GM18511 (cell line): Measurements from ENCODE around the gene VPS45.

ENCODE experiments used
- ATAC-seq: cut with Tn5 transposase; IDR thresholded peaks from one replicate; pipeline ENCODE4 v1.9.1; 2021; ENCODE audit warnings: mild to moderate bottlenecking, moderate library complexity; ENCODE audit not compliant: unreplicated experiment

The VPS45 gene

DNA sequence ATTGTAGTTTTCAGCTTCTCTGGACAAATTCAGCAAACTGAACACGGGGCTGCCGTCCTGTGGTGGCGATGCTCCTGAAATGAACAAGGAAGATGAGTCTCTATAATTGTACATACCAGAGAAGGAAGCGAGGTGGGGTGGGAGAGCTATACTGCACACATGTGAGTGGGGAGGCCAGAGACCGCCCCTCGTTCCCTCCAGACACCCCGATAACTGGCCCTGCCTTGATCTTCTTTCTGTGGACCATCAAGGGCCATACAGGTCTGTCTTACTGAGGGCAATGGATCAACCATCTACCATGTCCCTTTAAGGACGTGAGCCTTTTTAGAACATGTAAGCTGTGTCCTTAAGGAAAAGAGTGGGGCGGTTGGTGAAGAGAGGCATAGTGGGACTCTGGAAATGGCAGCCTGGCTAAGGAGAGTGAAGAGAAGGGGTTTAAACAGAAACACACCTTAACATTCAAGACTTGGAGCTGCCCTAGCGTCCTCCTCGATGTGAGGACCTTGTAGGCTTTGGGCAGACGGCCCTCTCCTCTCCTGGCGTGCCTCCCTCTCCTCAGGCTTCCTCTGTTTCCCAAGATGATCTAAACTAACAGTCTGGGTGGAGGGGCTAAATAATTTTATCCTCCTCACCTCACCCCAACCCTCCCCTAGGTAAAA is 88.0 kb downstream of the VPS45 start:
- ATAC-seq: no peak

DNA sequence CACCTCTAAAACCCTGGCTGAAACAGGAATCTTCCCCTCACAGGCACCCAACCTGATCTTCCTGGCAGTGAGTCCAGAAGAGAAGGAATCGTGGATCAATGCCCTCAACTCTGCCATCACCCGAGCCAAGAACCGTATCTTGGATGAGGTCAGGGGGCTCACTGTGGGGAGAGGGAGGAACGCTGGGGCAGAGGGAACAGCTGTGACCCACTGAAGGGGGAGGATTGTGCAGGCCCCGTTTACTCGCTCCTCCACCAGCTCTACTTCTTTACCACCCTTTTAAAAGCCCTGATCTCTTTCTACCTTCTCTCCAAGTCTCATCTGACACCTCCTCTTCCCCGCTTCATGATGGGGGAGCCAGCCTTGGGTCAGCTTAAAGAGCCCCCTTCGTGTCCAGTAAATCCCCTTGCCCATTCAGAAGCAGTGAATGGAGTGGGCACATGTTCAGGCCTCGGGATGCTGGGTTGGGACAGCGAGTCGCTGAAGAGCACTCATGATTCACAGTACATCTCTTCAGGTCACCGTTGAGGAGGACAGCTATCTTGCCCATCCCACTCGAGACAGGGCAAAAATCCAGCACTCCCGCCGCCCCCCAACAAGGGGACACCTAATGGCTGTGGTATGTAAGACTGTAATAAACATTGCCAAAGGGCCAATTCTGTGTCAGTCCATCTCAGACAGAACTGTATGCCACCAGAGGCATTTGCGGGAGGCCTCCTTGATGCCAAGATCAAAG is 89.5 kb downstream of the VPS45 start:
- no peak for ATAC-seq

DNA sequence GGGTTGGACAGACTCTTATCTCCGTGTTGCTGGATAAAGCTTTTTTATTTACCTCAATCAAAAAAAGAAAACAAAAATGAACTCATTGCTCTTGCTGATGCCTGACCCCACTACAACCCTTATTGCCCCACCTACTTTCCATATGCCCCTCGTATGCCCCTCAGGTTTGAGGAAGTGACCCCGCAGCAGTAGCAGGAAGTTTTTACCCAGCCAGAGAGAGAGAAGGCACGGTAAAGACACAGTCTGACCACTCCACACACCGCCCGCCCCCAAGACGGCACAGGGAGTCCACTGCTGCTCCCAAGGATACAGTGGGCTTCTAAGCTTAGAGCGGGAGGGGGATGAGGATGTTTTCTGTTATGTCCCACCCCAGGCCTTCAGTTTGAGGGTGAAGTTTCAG is 92.0 kb downstream of the VPS45 start:
- ATAC-seq: no peak

DNA sequence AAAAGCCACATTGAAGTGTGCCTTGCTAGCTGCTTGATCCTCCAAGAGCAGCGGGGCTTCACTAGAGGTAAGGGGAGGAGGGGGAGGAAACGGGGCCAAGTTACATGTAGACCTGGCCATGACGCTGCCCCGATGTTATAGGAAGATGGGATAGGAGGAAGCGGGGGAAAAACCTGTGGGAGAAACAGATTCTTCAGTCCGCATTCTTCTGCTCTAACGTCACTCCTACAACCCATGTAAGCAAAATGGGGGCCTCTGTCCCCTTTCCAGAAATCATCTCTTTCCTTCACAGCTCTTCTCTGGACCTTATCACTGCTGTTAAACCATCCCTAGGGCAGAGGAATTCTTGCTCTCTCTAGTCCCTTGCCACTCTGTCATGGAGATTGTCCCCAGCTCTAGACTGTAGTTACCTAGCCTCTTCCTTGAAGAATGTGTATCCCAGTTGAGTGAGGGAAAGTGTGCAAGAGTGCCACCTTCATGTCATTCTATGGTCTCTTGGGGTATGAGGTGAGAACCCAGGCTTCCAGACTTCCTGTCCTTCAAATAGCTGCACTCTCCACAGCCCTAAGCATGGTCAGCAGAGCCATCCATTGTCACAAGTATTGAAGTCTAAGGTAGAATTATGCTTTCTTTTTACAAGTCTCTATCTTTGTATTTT is 93.5 kb downstream of the VPS45 start:
- ATAC-seq: no peak

DNA sequence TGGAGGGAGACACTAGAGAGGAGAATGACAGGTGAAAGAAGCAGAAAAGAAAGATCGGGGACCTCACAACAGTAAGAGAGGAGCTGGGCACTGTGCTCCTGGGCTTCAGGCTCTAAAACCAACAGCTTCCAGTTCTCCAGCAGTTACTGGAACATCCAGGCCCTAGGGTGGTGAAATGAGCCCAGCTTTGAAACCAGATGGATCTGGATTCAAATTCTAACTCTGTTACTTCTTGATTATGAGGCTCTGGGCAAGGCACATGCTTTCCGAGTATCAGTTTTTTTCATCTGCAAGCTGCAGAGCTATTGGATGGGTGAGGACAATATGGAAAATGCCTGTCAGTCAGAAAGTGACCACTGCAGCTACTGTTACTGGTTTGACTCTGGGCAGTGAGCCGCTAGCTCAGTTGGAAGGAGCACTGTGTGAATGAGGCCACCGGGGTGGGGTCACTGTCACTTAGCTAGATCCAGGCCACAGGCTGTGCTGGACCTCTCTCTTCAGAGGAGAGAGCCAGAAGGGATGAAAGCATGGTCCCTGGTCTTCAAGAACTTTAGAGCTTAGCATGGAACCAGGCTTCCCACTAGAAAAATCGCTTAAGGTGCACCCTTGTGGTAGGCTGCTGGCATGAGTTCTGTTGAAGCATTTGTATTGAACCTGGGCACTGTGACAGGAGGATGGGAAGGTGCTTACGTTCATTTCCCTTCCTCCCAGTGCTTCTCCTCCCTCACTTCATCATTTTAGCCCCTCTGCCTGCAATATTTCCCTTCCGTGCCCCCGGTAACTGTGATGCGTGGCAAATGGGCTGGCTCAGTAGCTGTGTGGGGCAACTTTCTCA is 94.4 kb downstream of the VPS45 start:
- ATAC-seq: no peak

DNA sequence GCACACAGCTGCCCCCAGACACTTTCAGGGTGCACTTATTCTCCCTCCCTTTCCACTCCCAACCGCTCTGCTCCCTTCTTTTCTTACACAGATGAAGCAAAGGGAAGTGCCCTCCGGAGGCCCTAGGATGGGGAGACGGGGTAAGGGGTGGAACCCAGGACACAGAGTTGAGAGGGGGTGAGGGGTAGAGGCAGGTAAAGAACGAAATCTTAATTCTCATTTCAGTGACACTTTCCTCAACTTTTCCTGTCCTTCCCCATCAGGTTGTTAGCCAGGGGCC is 94.9 kb downstream of the VPS45 start:
- ATAC-seq: no peak

DNA sequence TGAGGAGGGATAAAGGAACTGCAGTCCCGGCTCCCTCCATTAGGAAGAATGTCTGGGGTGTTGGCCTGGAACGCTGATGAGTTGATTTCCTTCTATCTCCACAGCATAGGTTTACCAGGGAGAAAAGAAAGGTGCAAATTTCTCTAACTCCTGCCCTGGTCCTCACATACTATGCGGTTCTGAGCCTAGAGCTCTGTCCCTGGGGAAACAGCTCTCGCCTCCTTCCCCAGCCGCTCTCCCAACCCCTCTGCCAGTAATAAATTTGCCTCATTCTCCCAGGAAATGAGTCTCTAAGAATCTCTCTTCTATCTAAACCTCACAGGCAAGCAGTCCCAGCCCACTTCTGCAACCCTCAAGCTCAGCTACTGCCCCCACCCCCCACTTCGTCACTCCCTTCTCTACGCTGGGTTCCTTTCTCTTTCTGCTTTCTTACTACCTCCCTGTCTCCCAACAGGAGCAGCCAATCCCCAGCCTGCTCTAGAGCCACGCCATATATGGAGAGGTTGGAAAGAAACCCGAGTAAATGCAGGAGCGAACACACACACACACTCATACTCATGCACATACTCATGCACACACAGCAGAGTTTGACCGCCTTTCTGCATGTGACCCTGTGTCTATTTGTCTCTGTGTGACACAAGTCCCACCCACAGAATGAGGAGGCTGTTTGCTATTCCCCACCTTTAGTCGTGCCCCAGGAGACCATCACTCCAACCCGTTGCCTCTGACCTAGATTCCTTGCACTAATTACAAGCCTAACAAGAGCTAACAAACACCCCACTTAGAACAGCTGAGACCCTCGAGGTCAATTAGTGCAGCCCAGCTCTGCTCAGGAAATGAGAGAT is 95.5 kb downstream of the VPS45 start:
- peak; percentile 42 for ATAC-seq

DNA sequence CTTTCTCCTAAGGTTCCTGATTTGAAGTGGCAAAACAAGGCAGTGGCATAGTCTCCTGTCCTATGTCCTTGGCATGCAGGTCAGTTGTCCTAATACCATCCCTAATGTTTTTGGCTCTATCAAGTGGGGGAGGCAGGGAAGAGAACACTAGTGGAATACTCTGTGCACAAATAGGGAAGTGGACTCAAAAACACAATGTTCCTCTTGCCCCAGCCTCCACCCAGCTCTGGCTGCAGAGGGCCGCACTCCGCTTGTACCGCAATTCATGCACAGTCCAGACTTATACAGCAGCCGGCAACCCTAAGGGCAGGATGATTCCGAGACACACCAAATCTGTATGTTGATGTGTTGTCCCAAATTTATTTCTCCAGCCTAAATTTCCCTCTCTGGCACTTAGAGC is 96.6 kb downstream of the VPS45 start:
- no peak for ATAC-seq

DNA sequence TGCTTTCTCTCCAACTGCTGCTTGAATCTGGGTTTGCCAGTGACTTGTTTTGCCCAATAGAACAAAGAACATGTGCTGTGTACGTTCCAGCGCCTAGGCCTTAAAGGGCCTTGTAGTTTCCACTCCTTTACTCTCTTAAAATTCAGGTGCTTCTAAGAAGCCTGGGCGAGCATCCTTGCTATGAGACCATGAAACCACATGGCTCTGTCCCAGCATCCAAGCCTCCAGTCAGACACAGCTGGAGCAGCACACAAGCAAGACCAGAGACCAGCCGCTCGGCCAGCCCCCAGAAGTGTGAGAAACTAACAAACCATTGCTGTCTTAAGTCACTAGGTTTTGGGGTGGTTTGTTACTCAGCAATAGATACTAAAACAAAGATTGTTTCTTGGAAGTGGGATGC is 97.2 kb downstream of the VPS45 start:
- ATAC-seq: no peak

DNA sequence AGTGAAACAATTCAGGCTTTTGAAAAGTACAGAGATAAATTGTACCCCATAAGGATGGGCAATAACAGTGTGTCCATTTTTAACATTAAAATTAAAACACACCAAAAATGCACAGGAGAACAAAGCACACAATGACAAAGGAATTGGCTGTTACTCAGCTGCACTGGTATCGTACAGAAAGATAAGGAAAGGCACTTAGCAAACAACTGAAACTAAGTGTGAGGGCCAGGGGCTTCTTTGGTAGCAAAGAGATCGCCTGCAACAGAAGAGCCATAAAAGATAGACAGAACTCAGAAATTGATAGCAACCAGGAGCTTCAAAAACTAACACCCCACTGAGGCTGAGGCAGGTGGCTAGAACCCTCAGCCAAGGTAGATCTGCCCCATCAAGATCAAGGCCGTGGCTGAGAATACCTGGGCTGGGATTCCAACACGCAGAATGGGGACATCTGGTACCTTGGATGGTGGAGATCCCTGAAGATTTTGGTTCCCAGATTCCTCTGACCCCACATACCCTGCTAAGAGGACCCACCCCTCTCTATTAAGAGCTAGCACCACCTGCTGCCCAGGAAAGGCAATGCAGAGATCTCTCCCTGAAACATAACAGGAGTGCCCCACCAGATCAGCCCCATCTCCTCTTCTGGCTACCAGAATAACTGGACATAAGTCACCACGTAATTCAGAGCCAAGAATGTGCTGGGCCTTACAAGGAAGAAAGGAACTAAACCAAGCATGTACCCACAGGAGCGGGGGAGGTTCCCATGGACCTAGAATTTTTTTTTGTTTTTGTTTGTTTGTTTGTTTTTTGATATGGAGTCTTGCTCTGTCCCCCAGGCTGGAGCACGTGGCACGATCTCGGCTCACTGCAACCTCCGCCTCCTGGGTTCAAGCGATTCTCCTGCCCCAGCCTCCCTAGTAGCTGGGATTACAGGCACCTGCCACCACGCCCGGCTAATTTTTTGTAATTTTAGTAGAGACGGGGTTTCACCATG is 98.3 kb downstream of the VPS45 start:
- ATAC-seq: no peak

DNA sequence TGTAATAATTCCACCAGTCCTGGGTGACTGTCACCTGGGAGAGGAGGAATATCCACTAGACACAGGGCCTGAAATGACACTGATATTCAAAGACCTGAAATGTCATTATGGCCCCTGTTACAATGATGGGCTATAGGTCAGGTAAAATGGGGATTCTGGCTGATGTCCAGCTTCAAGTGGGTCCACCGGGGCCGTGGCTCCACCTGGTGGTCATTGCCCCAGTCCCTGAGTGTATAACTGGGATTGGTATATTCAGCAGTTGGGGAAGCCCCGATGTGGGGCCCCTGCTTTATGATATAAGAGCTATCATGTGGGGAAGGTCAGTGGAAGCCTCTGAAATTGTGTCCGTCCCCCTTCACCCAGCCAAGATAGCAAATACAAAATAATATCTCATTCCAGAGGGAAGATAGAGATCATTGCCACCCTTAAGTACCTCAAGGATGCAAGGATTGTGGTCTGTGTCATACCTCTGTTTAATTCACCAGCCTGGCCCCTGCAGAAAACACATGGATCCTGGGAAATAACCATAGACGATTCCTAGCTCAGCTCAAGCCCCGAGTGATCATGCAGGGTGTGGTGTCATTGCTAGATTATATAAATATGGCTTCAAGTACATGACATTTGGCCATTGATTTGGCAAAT is 101.5 kb downstream of the VPS45 start:
- no peak for ATAC-seq

DNA sequence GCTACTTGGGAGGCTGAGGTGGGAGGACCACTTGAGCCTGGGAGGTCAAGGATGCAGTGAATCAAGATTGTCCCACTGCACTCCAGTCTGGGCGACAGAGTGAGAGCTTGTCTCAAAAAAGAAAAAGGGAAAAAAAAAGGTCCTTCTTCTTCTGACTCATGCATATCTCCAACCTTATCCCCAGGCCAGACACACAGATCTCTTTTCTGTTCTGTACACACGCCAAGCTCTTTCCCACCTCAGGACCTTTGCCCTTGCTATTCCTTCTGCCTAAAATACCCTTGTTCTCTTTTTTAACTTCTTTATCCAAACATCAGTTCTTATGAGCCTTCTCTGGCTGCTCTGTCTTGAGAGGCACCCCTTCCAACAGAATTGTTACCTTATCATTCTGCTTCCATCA is 104.2 kb downstream of the VPS45 start:
- ATAC-seq: no peak

DNA sequence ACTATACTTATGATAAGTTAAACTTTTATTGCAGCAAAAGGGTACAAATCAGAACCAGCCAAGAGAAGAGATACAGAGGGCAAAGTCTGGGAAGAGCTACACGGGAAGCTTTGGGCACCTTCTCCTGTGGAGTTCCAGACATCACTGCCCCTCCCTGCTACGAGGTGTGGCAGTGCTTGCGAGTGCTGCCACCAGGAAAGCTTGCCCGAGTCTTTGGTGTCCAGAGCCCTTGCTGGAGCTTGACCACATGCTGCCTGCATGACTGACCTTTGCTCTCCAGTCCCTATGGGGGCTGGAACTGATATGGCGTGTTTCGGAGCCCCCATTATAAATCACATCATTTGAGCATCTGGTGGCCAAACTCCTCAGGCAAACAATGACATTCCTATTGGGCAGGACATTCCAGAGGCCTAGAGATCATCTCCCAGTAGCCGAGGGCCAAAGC is 105.6 kb downstream of the VPS45 start:
- ATAC-seq: no peak

DNA sequence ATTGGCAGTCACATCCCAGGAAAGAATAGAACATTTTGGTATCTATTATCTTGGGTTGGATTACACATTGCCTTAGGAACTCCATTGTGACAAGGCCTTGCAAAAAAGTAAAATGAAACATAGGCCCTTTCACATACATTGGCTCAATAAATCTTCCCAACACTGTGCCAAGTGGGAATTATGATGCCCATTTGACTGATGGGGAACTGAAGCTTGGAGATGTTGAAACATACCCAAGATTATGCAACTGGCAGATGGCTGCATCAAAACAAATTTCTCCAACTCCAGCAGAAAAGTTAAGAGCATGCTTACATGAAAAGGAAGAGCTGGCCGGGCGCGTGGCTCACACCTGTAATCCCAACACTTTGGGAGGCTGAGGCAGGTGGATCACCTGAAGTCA is 109.0 kb downstream of the VPS45 start:
- ATAC-seq: no peak

DNA sequence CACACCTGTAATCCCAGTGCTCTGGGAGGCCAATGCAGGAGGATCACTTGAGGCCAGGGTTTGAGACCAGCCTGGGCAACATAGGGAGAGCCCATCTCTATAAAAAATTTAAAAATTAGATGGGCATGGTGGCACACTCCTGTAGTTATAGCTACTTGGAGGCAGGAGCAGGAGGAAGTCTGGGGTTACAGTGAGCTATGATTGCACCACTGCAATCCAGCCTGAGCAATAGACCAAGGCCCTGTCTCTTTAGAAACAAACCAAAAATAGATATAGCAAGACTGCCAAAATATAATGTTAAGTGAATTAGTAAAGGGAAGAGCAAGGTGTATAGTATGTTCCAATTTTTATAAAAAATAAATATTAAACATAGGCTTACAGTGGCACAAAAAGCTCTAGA is 111.0 kb downstream of the VPS45 start:
- no peak for ATAC-seq

DNA sequence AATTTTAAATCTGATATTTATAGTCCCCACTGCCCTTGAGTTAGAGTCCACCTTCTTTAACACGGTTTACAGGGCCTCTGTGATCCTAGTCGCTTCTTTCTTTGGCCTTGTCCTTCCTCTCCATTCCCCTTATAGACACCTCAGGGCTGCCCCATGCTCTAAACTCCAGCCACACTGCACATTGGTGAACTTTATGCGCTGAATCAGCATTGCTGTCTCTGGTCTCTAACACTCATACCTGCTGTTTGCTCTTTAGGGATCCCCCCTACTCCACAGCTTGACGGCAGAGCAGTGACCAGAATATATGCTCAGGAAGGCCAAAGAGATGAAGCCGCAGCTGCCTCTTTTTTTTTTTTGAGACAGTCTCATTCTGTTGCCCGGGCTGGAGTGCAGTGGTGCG is 112.3 kb downstream of the VPS45 start:
- no peak for ATAC-seq

DNA sequence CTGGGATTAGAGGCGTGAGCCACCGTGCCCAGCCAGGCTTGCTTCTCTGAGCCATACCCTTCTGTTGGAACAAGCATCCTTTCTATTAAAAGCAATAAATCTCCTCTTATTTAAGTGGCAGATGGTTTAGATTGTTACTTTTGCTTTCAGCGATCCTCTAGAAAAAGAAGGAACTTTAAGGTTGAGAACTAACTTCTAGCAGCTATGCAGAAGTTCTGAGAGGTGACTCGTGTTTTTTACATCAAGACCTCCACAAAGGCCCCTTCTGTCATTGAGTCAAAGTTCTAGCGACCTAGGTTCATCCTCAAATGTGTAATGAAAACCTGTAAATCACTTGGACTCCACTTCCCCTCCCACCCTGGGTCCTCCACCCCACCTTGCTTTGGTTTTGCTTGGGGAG is 112.9 kb downstream of the VPS45 start:
- no peak for ATAC-seq

DNA sequence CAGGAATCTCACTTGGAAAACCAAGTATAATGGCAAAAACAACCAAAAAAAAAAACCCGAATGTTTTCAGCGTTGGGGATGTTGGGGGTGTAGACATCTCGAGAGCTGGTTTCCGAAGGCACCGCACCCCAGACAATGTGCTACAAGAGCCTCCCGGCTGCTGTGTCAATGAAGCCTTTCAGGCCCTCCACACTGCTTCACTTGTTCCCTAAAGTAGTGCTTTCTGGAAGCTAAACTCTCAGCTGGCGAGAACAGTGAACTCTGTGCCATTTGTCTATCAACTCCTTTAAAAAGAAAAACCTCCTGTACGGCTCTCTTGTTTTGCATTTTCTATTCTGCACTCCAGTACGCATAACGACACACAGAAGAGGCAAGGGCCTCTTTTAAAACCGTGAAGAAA is 114.7 kb downstream of the VPS45 start:
- ATAC-seq: no peak

DNA sequence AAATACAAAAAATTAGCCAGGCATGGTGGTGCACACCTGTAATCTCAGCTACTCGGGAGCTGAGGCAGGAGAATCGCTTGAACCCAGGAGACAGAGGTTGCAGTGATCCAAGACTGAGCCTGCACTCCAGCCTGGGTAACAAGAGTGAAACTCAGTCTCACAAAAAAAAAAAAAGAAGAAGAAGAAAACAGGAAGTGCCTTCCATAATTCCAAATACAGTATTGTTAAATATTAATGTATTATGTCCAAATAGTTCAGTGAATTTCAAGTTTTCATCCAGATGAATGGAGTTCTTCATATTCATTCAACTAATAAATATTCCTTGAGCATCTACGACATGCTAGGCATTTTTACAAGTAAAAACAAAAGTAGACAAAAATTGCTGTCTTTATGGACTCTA is 115.5 kb downstream of the VPS45 start:
- ATAC-seq: no peak
